ENCODE data around the gene ECHS1.
"Not testable (repeated sequence)": the region's sequence is repeated elsewhere in the genome, so short reads cannot be mapped to it uniquely, and the experiment has no call there.

Gene ECHS1

GRCh38 chr10:133335246-133336117, 37.7 kb downstream of the ECHS1 start:
- DNase-seq: peak; percentile 47 to 93 (median 79)

GRCh38 chr10:133334503-133335245, 38.5 kb downstream of the ECHS1 start:
- intact Hi-C loops (cut with DNase I): no loop called here
- DNase-seq: peak in 3 of 42 donors; percentile 34 to 48 (median 37)

More at GRCh38 chr10:133335246-133336117, 37.7 kb downstream of the ECHS1 start:
- intact Hi-C loops (cut with DNase I): no loop called here

DNA sequence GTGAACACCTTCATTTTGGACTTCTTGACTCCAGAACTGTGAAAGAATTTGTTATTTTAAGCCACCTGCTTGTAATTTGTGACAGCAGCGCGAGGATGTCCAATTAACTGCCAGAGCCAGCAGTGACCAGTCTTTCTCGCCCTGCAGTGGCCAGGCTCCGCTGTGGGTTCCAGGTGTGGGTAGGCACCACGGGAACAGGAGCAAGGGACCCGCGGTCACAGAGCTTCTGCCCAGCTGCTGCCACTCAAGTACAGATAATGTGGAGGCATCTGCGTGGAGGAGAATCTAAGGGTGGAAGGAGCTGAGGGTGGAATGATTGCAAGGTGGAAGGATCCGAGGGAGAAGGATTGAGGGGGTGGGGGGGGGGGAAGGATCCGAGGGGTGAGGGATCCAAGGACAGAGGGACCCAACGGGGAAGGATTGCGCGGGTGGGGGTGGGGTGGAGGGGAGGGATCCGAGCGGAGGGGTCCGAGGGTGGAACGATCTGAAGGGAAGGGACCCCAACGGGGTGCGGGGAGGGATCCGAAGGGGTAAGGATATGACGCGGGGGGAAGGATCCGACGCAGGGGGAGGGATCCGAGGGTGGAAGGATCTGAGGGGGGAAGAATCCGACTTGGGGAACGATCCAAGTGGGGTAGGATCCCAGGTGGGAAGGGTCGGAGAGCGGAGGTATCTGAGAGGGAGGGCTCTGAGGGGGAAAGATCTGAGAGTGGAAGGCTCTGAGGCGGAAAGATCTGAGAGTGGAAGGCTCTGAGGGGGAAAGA, 40.0 kb downstream of the ECHS1 start:
- no peak for DNase-seq
- intact Hi-C loops (cut with DNase I): no loop called here

DNA sequence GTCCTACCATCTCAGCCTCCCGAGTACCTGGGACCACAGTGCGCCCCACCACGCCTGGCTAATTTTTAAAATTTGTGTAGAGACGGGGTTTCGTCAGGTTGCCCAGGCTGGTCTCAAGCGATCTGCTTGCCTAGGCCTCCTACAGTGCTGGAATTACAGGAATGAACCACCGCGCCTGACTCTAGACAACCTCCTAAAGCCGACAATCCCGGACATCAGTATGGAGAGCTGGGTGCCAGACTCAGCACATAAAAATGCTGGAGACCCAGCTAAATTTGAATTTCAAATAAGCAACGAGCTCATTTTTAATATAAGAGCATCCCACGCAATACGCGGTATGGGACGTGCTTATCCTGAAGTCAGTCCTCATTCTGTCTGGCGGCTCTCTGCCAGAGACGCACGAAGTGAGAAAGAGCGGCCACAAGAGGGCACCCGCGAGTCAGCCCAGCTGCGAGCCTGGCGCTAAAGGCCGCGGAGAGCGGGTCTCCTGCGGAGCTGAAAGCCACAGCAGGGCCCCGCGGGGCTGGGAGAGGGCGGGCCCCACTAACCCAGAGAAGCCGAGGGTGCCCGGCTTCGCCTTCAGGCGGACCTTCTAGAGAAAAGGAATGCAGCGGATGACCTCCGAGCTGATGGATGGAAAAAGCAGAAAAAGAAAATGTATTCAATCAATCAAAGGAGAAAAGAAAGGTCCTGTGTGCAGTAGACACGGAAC, 43.5 kb downstream of the ECHS1 start:
- DNase-seq: peak; percentile 81 to 96 (median 91)
- intact Hi-C loops (cut with DNase I): no loop called here

- no peak for DNase-seq
- intact Hi-C loops (cut with DNase I): no loop called here
Observed at GRCh38 chr10:133328358-133329343, 44.5 kb downstream of the ECHS1 start.

GRCh38 chr10:133327651-133328357, 45.4 kb downstream of the ECHS1 start:
- intact Hi-C loops (cut with DNase I): no loop called here
- no peak for DNase-seq

- intact Hi-C loops (cut with DNase I): no loop called here
- no peak for DNase-seq
Observed at GRCh38 chr10:133326745-133327650, 46.2 kb downstream of the ECHS1 start.

GRCh38 chr10:133326223-133326551, 47.0 kb downstream of the ECHS1 start:
- DNase-seq: no peak
- intact Hi-C loops (cut with DNase I): no loop called here

- intact Hi-C loops (cut with DNase I): no loop called here
- peak in 3 of 42 donors; percentile 23 to 32 (median 28) for DNase-seq
Observed at GRCh38 chr10:133325440-133326222, 47.5 kb downstream of the ECHS1 start.

DNA sequence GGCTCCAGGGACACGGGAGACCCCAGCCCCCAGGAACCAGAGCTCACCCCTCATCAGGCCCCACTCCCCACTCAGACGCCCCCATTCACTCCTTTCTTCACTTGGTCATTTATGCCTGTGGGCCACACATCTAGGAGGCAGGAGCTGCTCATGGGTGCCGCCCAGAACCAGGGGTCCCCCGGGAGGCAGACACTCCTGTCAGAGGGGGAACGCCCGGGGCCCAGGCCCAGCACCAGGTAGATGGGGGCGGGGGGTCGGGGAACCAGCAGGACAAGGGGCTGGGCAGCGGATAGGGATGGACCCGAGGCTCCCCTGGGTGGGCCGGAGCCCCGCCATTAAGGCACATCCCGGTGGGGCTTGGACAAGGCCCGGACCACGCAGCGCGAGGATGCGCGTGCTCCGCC, 48.3 kb downstream of the ECHS1 start:
- intact Hi-C loops (cut with DNase I): no loop called here
- no peak for DNase-seq

GRCh38 chr10:133324198-133324792, 48.9 kb downstream of the ECHS1 start:
- peak in 40 of 42 donors; percentile 29 to 86 (median 68) for DNase-seq
- intact Hi-C loops (cut with DNase I): no loop called here

GRCh38 chr10:133322064-133322709, 51.0 kb downstream of the ECHS1 start:
- intact Hi-C loops (cut with DNase I); DNase-seq: not testable (repeated sequence)

GRCh38 chr10:133320852-133321422, 52.2 kb downstream of the ECHS1 start:
- DNase-seq; intact Hi-C loops (cut with DNase I): not testable (repeated sequence)

- intact Hi-C loops (cut with DNase I): no loop called here
- DNase-seq: peak in 39 of 42 donors; percentile 31 to 85 (median 65)
Observed at GRCh38 chr10:133318494-133319127, 54.5 kb downstream of the ECHS1 start.
